Left renal cortex interstitium (tissue), 4 donors: ENCODE results near the gene MEIOB. TPM values are rescaled to one million over a fixed set of nuclear protein-coding genes. Genes with fewer than 3 reads are reported as not detected.

Experiments
- DNase-seq, 4 donors: peaks; one replicate each; pipeline ENCODE4 v3.0.0-alpha.2; 2013; ENCODE audit warnings: low read depth in 4 of 4, low spot score in 2 of 4, missing footprints in 1 of 4
- polyA plus RNA-seq, 4 donors: library from polyadenylated mRNA; unstranded; fragments of 120-200 nt; gene quantifications; one replicate each; pipeline ENCODE4 v1.2.1, GENCODE V29; 2013; ENCODE audit not compliant: insufficient read length in 4 of 4

The MEIOB gene
- polyA plus RNA-seq, 4 donors, result 0.47 to 2.7 (median 1.0) TPM

- DNase-seq, result no peak
Measured at GRCh38 chr16:1790261-1790610, 81.7 kb downstream of the MEIOB start.

GRCh38 chr16:1789643-1790045 is 82.3 kb downstream of the MEIOB start:
- no peak for DNase-seq

DNA sequence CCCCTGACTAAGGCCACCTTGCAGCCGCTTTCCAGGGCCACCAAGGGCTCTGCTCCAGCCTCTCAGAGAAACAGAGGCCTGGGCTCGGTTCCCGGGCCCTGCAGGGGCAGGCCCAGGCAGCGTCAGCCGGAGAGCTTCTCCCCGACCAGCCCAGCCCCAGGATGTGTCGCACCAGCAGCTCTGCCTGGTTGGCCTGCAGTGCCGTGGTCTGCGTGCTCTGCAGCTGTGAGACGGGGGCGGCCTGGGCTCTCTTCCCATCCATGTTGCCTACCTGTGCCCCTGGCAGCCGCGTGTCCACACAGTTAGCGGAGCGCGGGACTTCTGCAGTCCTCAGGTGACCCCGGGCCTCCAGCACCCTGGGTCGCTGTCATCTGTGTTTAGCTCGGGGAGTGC is 83.3 kb downstream of the MEIOB start:
- DNase-seq, result no peak

DNA sequence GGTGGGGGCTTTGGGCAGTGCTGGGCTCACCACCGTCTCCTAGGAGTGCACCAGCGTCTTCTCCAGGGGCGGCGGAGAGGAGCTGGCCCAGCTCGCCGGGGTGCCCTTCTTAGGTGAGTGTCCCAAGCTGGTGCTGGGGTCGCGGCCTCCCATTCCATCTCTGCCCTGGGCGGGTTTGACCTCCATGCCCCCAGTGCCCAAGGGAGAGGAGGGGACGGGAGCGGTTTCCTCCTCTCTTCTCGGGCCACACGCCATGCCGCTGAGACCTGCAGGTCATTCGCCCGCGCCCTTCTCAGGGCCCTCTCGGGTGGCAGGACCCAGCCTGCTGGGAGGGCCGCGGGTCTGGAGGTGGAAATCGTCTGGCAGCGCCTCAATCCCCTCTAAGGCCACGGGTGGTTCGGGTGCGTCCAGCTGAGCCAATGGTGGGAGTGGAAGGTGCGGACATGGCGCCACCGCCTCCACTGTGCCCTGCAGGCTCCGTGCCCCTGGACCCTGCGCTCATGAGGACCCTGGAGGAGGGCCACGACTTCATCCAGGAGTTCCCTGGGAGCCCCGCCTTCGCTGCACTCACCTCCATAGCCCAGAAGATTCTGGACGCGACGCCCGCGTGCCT is 83.8 kb downstream of the MEIOB start:
- DNase-seq, result no peak

GRCh38 chr16:1787322-1788094 is 84.5 kb downstream of the MEIOB start:
- DNase-seq, result no peak

DNA sequence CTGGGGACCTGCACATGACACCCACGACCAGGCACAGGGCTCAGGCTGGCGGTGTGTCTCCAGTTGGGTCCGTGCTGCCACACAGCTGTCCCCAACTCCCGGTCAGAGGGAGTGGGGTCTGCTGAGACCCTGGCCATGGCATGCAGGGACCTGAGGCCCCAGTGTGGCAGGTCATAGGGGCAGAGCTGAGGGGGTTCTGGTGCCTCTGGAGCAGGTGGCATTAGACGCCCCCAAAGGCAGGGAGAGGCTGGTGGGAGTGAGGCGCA is 85.0 kb downstream of the MEIOB start:
- DNase-seq, result no peak

DNA sequence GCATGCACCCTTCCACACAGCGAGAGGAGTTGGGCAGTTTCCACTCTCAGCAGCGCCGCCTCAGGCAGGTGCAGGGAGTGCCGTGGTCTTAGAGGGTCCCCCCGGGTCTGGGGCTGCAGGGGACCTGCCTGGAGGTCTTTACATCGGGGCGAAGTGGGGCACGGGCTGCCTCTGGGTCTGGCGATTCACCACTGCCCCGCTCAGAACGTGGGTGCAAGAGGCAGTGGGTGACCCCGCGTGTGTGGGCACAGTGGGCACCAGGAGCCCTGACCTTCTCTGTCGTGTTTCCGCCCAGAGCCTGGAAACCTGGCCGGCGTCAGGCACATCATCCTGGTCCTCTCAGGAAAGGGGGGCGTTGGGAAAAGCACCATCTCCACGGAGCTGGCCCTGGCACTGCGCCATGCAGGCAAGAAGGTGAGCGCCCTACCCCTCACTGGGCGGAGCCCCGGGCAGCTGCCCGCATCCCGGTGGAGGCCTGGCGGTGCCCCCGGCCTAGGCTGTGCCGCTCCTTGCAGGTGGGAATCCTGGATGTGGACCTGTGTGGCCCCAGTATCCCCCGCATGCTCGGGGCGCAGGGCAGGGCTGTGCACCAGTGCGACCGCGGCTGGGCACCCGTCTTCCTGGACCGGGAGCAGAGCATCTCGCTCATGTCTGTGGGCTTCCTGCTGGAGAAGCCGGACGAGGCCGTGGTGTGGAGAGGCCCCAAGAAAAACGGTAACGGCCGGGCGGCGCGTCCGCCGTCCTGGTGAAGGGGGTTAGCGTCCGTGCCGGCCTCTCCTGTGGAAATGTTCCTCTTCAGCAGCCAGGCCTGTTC is 85.5 kb downstream of the MEIOB start:
- DNase-seq, result no peak

- no peak for DNase-seq
Measured at GRCh38 chr16:1785846-1786170, 86.2 kb downstream of the MEIOB start.

DNA sequence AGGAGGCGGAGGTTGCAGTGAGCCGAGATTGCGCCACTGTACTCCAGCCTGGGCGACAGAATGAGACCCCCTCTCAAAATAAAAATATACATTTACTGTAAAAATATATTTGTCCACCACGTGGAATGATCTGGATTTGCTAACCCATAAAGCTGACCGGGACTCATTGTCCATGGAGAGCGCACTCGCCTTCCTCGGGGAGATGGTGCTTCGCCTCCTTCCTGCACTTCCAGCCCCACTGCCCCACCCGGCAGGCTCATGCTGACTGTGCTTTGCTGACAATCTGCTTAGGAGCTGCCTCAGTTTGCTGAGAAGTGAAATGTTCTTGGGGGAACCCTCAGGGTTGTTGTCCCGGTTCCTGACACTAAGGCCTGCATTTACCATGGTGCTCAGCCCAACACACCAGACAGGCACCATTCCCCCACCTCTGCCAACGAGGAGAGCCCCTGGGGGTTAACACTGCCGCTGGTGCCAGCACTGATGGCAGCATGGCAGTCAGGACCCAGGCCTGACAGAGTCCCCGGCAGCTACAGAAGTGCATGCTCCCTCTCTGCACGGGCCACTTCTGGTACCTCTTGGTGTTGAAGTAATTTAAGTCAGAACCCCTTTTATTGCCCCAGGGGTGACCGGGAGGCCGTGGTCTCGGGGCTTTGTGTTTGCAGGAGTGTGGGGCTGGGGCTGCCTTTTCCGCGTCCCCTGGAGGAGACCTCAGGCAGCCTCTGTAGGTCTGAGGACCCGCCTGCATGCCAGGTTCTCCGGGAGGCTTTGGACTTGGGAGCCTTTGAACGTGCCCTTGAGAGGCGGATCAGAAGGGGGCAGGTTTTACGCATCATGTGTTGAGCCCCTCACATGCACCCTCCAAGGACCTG is 86.8 kb downstream of the MEIOB start:
- no peak for DNase-seq

Other genes starting within 250 kb of the MEIOB start
- 10 to 100 TPM; 71.5 to 80.9 (median 78.5) TPM for gene JPT2, start 193.9 kb downstream of the MEIOB start, polyA plus RNA-seq
- 10 to 100 TPM; 33.4 to 90.6 (median 58.4) TPM for gene MAPK8IP3, start 166.0 kb downstream of the MEIOB start, polyA plus RNA-seq
- gene NME3, start 100.6 kb downstream of the MEIOB start, polyA plus RNA-seq, result 10 to 100 TPM; 23.1 to 46.8 (median 37.7) TPM
- 10 to 100 TPM in 2 of 4 donors, 1 to 10 TPM in 2; 5.4 to 16.4 (median 10.5) TPM for gene EME2, start 99.4 kb downstream of the MEIOB start, polyA plus RNA-seq
- 100 to 1,000 TPM in 1 of 4 donors, 10 to 100 TPM in 3; 60.4 to 103 (median 78.1) TPM for gene MRPS34, start 99.0 kb downstream of the MEIOB start, polyA plus RNA-seq
- 10 to 100 TPM; 31.6 to 56.5 (median 48.5) TPM for gene SPSB3, start 89.6 kb downstream of the MEIOB start, polyA plus RNA-seq
- gene NUBP2, start 89.2 kb downstream of the MEIOB start, polyA plus RNA-seq, result 10 to 100 TPM; 35.4 to 69.3 (median 56.4) TPM
- gene IGFALS, start 78.5 kb downstream of the MEIOB start, polyA plus RNA-seq, result 1 to 10 TPM; 2.4 to 4.3 (median 3.4) TPM
- gene HAGH, start 45.3 kb downstream of the MEIOB start, polyA plus RNA-seq, result 10 to 100 TPM; 38.0 to 56.2 (median 49.5) TPM
- gene FAHD1, start 45.0 kb downstream of the MEIOB start, polyA plus RNA-seq, result 10 to 100 TPM; 39.8 to 49.5 (median 44.9) TPM
- gene HS3ST6, start 46.3 kb upstream of the MEIOB start, polyA plus RNA-seq, result under 1 TPM; 0.21 to 0.55 (median 0.35) TPM
- 10 to 100 TPM; 63.9 to 79.8 (median 72.1) TPM for gene MSRB1, start 71.0 kb upstream of the MEIOB start, polyA plus RNA-seq
- gene RPL3L, start 82.5 kb upstream of the MEIOB start, polyA plus RNA-seq, result under 1 TPM; 0.11 to 0.28 (median 0.15) TPM
- 100 to 1,000 TPM; 129 to 144 (median 136) TPM for gene NDUFB10, start 87.4 kb upstream of the MEIOB start, polyA plus RNA-seq
- gene RPS2, start 92.7 kb upstream of the MEIOB start, polyA plus RNA-seq, result 1,000 to 10,000 TPM; 1,679 to 2,513 (median 2,183) TPM
- not detected for gene RNF151, start 94.7 kb upstream of the MEIOB start, polyA plus RNA-seq
- gene TBL3, start 99.9 kb upstream of the MEIOB start, polyA plus RNA-seq, result 10 to 100 TPM; 27.8 to 49.6 (median 41.1) TPM
- 1 to 10 TPM in 2 of 4 donors, under 1 TPM in 2; 0.40 to 2.0 (median 1.1) TPM for gene NOXO1, start 109.3 kb upstream of the MEIOB start, polyA plus RNA-seq
- 10 to 100 TPM; 20.1 to 31.6 (median 28.5) TPM for gene GFER, start 112.0 kb upstream of the MEIOB start, polyA plus RNA-seq
- 1 to 10 TPM; 1.8 to 2.4 (median 1.9) TPM for gene SYNGR3, start 117.8 kb upstream of the MEIOB start, polyA plus RNA-seq
- 10 to 100 TPM; 13.8 to 30.8 (median 26.6) TPM for gene ZNF598, start 137.7 kb upstream of the MEIOB start, polyA plus RNA-seq
- 10 to 100 TPM in 2 of 4 donors, 1 to 10 TPM in 2; 3.0 to 16.3 (median 9.7) TPM for gene NPW, start 147.6 kb upstream of the MEIOB start, polyA plus RNA-seq
- gene NHERF2, start 154.7 kb upstream of the MEIOB start, polyA plus RNA-seq, result 100 to 1,000 TPM; 103 to 184 (median 146) TPM
- gene NTHL1, start 175.7 kb upstream of the MEIOB start, polyA plus RNA-seq, result 10 to 100 TPM; 15.4 to 29.1 (median 25.3) TPM
- gene TSC2, start 175.8 kb upstream of the MEIOB start, polyA plus RNA-seq, result 100 to 1,000 TPM; 104 to 188 (median 148) TPM